Measurements from ENCODE around the gene TRAF2. TPM values are rescaled to one million over a fixed set of nuclear protein-coding genes. Genes with fewer than 3 reads are reported as not detected.
A peak's percentile ranks its signal among the peaks of the same experiment; 100 is the strongest.

Gene TRAF2
- polyA plus RNA-seq, 3 donors, result 10.2 to 15.9 (median 14.7) TPM

- DNase-seq (ENCODE audit: extremely low read depth in 1 of 11, low read depth in 9 of 11, low spot score in 4 of 11), result no peak
Observed at GRCh38 chr9:136952876-136953770, 66.8 kb downstream of the TRAF2 start.

DNA sequence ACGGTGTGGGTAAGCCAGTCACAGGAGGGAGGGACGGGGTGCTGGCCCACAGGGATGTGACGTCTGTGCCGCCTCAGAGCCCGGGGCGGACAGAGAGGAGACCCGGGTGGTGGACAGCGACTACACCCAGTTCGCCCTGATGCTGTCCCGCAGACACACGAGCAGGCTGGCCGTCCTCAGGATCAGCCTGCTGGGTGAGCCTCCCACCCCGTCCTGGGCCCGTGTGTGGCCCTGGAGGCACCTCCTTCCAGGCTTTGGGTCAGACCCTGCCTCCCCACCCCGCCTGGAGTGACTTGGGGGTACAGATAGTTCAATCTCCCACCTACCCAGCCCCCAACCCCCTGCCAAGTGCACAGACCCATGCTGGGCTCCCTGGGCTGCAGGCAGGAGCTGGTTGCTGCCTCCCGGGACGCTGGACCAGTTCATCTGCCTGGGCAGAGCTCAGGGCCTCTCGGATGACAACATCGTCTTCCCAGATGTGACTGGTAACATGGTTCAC, 67.5 kb downstream of the TRAF2 start:
- no peak for DNase-seq (ENCODE audit: extremely low read depth in 1 of 11, low read depth in 9 of 11, low spot score in 4 of 11)

GRCh38 chr9:136954270-136955083, 68.2 kb downstream of the TRAF2 start:
- DNase-seq (ENCODE audit: extremely low read depth in 1 of 11, low read depth in 9 of 11, low spot score in 4 of 11), result no peak

DNA sequence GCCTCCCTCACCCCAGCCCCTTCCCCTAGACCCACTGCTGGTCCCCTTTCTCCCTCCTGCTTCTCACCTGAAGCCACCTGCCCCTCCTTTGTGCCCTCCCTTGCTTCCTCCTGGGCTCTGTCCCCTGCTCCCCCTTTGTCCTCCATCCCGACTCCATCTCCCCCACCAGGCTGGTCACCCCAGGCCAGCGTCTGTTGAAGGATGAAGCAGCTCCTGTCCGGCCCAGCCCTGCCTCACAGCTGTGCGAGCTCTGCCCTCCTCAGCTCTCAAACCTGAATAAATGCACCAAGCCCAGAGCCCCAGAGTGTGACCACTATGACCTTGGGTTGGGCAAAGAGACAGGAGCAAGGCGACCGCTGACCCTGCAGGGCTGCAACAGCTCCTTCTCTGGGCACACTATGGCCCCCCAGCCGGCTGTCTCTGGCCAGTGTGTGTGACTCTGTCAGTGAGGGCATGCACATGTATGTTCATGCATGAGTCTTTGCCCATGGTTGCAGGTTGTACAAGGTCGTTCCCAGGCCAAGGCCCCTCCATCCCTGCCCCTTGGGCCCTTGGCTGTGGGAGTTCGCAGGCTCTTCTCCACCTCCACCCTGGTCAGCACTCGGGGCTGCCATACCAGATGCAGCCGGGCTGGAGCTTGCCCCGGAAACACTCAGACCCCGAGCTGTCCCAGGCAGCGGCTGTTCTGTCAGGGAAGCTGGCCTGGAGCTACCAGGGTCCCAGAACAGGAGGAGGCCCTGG, 69.1 kb downstream of the TRAF2 start:
- no peak for DNase-seq (ENCODE audit: extremely low read depth in 1 of 11, low read depth in 9 of 11, low spot score in 4 of 11)

DNA sequence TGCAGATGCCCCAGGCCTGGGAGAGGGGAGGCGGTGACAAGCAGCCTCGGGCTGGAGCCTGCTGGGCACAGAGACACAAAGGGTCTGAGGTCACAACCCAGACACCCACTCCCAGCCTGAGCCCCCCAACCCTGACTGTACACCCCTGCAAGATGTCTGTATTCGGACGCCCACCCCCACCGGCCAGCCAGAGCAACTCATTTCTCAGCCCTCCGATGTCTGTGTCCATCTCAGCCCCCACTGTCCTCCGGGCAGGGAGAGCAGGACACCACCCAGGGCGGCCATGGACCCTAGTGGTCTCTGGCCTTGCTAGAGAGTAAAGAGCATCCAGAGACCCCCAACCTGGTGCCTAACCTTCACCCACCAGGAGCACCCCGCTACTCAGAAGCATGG, 69.6 kb downstream of the TRAF2 start:
- DNase-seq (ENCODE audit: extremely low read depth in 1 of 11, low read depth in 9 of 11, low spot score in 4 of 11), result no peak

- DNase-seq (ENCODE audit: extremely low read depth in 1 of 11, low read depth in 9 of 11, low spot score in 4 of 11), result no peak
Observed at GRCh38 chr9:136956604-136957003, 70.3 kb downstream of the TRAF2 start.

- DNase-seq (ENCODE audit: extremely low read depth in 1 of 11, low read depth in 9 of 11, low spot score in 4 of 11), result no peak
Observed at GRCh38 chr9:136957461-136957860, 71.1 kb downstream of the TRAF2 start.

DNA sequence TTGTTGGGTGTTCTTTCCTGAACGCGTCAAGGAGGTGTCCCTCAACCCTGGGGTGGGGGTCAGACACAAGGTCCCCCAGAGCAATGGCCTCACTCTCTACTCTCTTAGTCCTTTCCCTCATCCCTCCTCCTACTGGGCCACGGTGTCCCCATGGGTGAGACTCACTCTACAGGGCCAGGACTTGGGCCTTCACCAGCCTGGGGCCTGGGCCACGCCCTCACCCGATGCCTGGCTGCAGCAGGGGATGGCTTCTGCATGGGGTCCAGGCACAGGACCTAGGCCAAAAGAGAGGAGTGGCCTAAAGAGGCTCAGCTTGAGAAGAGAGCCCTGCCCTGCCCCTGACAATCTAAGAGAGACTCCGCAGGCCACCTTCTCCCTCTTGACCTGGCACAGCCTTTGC, 71.6 kb downstream of the TRAF2 start:
- no peak for DNase-seq (ENCODE audit: extremely low read depth in 1 of 11, low read depth in 9 of 11, low spot score in 4 of 11)

DNA sequence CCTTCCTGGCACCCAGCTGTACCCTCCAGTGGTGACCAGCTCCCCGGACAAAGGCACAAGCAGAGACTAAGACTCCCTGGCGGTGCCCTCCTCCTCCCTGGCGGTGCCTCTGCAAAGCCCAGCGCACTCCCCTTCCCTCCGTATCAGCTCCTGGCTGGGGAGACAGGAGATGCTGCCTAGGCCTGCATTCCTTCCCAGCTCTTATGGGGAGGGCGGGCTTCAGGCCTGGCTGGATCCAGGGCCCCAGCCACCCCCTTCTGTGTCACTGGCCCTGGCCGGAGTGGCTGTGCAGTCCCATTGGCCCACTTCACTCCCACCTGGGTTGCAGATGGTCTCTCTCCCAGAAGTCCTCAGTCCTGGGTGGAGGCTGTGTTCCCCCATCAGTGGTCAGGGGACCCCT, 72.2 kb downstream of the TRAF2 start:
- no peak for DNase-seq (ENCODE audit: extremely low read depth in 1 of 11, low read depth in 9 of 11, low spot score in 4 of 11)

DNA sequence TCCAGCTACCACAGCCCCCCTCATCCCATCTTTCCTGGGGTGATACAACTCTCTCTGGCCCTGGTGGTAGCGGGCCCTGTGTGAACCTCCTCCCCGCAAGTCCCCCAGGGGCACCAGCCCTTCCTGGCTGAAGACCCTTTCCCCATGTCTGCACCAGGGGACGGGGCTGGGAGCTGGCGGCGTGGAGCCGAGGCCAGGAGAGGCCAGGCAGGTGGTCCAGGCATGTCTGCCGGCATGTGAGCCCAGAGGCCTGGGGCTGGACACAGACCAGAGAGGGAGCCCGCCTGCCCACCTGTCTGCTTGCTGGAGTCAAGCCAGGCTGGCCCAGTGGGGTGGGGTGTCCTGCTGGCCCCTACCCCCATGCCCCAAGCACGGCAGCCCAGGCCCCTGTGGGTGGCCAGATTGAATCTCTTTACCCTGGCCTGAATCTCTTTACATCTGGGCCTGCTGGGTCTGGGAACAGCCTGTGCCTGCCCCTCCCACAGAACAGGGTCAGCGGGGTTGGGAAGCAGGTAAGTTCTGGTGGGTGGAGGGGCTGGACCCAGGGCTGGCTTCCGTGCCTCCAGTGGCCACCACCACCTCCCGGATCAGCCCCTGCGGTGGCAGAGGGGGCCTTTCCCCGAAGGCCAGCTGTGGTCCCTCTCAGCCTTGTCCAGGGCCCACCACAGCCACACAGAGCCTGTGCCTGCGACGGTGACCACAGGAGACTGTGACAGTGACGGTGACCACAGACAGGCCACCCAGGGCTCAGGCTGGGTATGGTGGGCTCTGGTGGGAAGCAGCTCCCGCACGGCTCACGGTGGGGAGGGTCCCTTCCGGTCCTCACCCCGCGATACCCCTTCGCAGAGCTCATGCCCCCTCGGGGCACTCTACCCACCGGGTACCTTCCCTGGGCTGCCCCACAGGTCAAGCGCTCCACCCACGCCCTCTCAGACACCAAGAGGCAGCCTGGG, 72.9 kb downstream of the TRAF2 start:
- no peak for DNase-seq (ENCODE audit: extremely low read depth in 1 of 11, low read depth in 9 of 11, low spot score in 4 of 11)

DNA sequence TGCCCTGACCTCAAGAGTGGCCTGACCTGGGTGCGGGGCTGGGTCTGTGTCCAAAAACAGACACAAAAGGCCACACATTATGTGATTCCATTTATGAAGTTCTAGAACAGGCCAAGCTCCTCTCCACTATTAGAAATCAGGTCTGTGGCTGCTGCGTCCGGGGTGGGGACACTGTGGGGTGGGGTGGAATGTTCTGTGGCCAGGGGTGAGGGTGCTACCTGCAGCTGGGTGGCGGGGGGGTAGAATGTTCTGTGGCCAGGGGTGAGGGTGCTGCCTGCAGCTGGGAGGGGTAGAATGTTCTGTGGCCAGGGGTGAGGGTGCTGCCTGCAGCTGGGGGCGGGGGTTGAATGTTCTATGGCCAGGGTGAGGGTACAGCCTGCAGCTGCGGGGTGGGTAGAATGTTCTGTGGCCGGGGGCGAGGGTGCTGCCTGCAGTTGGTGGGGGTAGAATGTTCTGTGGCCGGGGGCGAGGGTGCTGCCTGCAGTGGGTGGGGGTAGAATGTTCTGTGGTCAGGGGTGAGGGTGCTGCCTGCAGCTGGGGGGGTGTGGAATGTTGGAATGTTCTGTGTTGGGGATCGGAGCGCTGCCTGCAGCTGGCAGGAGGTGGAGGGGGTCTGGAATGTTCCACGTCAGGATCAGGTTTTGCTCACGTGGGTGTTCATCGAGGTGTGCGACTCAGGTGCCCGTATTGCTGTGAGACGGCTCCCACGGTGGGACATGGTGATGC, 74.1 kb downstream of the TRAF2 start:
- DNase-seq (ENCODE audit: extremely low read depth in 1 of 11, low read depth in 9 of 11, low spot score in 4 of 11), result peak in 1 of 11 donors; percentile 52

GRCh38 chr9:136960938-136961275, 74.6 kb downstream of the TRAF2 start:
- DNase-seq (ENCODE audit: extremely low read depth in 1 of 11, low read depth in 9 of 11, low spot score in 4 of 11), result no peak

GRCh38 chr9:136961279-136962065, 75.2 kb downstream of the TRAF2 start:
- no peak for DNase-seq (ENCODE audit: extremely low read depth in 1 of 11, low read depth in 9 of 11, low spot score in 4 of 11)

DNA sequence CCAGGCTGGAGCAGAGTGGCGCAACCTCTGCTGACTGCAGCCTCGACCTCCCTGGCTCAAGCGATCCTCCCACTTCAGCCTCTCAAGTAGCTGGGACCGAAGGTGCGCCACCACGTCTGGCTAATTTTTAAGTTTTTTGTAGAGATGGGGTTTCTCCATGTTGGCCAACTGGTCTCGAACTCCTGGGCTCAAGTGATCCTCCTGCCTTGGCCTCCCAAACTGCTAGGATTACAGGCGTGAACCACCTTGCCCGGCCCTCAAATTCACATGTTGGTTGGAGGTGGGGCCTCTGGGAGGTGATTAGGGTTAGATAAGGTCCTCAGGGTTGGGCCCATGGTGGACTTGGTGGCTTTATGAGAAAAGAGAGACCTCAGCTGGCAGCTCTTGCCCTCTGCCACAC, 75.8 kb downstream of the TRAF2 start:
- no peak for DNase-seq (ENCODE audit: extremely low read depth in 1 of 11, low read depth in 9 of 11, low spot score in 4 of 11)

GRCh38 chr9:136962701-136963248, 76.5 kb downstream of the TRAF2 start:
- no peak for DNase-seq (ENCODE audit: extremely low read depth in 1 of 11, low read depth in 9 of 11, low spot score in 4 of 11)

- DNase-seq (ENCODE audit: extremely low read depth in 1 of 11, low read depth in 9 of 11, low spot score in 4 of 11), result no peak
Observed at GRCh38 chr9:136963341-136963740, 77.0 kb downstream of the TRAF2 start.

- no peak for DNase-seq (ENCODE audit: extremely low read depth in 1 of 11, low read depth in 9 of 11, low spot score in 4 of 11)
Observed at GRCh38 chr9:136963751-136964150, 77.4 kb downstream of the TRAF2 start.
